ENCODE measurements around the gene RNF34.

Gene RNF34

DNA sequence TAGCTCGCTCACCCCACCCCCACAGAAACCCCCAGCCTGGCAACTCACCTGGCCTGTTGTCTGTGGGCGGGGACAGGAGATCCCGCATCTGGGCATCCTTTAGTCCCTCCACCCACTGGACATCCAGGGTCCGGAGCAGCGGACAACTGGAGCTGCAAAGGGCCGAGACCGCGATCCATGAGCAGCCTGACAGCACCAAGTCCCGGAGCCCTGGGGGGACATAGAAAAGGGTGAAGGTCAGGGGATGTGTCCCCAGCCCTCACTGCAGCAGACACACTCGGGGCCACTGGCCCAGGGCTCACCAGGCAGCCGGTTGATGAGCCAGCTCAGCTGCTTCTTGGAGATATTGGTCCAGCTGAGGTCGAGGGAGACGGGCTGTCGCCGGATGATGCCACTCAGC lies 40.9 kb downstream of the RNF34 start:
- no peak for DNase-seq

DNA sequence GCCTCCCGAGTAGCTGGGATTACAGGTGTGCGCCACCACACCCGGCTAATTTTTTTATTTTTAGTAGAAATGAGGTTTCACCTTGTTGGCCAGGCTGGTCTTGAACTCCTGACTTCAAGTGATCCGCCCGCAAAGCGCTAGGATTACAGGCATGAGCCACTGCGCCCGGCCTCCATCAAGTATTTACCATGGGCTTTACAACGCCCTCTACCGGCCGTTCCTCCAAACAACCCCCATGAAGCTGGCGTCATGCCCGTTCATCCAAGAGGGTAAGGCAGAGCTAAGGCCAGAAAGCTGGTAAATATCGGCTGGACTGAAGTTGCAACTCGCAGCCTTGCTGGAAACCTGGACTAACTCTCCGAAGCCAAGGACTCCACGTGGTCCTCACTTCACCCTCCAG lies 41.6 kb downstream of the RNF34 start:
- no peak for DNase-seq

DNA sequence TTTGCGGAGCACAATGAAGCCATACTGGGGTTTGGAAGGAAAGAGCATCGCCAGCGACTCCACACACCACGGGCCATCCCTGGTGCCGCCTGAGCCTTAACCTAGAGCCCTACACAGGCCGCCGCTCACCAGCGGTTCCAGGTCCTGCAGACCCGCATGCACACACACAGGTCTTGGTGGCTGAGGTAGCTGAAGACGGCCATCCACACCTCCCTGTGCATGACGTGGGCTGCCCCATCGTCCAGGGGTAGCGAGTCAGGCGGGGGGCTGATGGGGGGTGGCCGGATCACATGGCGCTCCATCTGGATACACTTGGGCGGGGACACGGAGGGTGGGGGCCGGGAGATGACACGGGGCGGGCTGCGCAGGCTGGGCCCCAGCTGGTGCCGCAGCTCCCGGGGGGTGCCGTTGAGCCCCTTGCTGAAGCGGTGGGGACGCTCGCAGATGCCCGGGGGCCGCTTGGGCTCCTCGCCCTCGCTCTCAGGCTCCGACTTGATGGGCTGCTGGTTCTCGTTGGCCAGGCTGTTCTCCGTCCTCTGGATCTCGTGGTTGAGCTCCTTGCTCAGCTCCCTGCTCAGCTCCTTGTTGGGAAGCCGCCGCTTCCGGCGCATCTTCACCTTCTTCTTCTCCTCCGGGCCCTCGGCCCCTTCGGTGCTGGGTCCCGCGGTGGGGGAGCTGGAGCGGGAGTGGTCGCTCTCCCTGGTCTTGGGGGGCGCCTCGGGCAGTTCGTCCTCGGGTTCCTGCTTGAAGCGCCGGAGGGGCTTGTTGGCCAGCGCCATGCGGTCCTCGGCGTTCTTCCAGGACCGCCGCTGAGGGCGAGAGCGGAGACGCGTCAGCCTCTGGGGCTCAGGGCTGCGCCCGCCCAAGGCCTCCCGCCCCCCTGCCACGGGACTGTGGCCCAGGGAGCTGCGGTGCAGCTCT lies 42.4 kb downstream of the RNF34 start:
- no peak for DNase-seq

DNA sequence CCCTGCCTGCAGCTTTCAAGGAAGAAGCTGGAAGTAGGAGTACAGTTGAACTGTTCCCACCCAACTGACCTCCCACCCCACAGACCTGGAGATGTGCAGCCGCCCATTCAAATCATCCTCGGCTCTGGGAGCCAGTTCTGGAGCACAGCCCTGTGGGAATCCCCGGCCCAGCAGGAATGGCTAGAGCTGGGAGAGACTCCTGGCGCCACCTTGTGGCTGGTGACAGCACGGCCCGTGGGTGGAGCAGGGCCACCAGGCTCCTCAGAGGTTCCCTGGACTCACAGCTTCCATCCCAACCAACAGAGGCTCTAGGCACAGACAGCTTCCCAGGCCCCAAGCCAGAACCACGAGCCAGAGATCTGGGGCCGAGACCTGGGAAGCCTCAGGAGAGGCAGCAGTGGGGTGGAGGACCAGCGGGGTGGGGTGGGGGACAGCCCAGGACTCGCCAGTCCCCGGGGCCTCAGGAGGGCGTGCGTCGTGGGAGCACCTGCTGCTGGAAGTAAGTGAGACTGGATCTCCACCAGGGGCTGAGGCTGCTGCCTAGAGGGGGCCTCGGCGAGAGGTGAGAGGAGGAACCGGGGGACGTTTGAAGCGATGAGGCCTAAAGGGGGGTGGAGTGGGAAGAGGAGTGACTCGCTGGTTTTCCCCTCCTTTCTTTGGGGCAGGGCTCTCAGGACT lies 43.4 kb downstream of the RNF34 start:
- peak; percentile 87 for DNase-seq

DNA sequence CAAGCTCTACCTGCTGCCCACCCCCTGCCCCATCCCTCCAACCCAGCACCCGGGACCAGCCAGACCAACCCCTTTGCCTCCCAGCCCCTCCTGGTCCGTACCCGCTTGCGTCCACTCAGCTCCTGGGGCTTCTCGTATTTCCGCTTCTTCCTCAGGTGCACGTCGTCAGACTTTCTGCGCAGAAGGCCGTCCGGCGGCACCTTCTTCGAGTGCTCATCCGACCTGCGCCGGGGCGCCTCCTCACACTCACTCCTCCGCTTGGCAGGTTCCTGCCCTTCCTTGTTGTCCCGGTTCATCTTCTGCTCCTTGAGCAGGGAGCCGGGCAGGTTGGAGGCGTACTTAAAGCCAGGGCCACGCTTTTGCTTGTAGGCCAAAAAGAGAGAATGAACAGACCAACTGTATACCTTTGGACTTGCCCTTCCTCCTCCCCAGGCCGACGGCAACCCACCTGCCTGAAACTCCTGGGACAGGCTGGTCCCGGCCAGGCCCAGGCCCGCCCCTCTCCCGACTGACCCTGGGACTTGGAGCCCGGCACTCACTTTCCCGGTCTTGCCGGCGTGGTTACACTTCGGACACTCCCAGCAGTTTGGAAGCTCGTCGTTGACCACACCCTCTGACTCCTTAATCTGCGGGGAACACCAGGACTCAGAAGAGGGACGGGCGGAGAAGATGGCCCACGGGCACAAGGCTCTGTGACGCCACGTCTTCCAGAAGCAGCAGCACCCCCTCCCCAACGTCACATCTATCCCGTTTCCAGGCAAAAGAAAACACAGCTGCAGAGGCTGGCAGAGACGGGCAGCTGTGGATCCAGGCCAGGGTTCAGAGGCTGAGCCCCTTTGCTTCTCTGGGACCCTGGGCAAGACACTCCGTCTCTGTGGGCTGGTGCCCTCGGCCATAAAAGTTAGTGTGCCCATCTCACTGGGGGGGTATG lies 44.3 kb downstream of the RNF34 start:
- DNase-seq, result no peak

DNA sequence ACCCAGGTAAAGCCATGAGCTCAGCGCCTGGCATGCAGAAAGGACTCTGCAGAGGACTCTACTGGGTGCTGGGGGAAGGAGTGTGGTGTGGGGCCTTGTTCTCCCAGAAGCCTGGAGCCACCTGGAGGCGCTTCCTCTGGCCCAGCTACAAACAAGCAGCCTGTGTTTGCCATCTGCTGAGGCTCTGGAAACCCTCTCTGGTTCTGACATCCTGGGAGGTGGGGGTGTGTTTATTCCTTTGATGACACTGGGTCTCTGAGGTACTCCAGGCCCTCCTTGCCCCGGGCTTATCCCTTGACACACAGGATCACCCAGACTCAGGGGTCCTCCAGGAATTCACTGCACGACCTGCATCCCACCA lies 44.9 kb downstream of the RNF34 start:
- DNase-seq, result no peak

DNA sequence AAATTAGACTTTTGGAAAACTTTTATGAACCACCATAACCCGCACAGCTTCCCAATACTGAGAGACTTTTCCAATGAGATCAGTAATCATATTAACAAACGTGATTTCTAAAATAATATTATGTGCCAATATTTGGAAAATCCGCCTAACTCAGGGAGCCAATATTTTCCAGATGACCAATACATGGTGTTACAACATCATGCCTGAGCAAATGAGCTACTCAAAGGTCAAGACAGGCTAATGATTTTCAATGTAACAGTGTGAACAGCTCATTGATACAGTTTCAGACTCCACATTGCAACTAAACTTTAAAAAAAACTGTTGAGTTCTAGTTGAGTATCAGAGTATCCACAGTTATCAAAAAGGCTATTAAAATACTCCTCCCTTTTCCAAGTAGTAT lies 46.8 kb downstream of the RNF34 start:
- DNase-seq, result no peak

DNA sequence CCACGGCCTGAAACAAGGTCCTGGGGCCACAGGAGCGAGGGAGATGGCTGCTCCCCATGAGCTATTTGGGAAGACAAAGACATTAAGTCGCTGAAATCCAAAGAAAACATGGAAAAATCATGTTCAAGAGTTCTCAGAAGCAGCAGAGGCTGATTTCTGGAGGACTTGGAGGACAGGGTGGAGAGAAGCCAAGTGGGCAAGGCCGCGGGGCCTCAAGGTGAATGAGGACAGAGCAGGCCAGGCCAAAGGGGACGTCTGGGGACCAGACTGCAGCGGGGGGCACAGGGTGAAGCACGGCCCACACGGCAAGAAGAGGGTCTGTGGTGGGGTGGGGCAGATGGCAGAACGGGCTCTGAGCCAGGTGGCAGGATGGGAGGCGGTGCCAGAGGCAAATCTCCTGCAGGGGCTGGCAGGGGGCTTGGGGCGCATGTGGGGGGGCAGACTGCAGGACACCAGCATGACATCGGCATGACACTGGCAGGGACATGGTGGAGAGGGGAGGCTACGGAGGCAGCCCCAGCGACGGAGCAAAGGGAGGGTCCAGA lies 48.9 kb downstream of the RNF34 start:
- DNase-seq, result no peak

DNA sequence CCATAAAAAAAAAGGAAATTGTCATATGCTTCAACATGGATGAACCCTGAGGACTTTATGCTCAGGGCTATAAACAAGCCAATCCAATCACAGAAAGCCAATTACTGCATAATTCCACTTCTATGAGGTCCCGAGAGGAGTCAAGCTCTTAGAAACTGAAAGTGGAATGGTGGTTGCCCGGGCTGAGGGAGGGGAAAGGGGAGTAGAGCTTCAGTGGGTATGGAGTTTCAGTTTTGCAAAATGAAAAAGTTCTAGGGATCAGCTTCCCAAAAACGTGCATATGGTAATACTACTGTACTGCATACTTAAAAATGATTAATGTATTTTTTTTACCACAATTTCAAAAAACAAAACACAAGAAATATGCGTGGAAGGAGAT lies 52.0 kb downstream of the RNF34 start:
- no peak for DNase-seq

DNA sequence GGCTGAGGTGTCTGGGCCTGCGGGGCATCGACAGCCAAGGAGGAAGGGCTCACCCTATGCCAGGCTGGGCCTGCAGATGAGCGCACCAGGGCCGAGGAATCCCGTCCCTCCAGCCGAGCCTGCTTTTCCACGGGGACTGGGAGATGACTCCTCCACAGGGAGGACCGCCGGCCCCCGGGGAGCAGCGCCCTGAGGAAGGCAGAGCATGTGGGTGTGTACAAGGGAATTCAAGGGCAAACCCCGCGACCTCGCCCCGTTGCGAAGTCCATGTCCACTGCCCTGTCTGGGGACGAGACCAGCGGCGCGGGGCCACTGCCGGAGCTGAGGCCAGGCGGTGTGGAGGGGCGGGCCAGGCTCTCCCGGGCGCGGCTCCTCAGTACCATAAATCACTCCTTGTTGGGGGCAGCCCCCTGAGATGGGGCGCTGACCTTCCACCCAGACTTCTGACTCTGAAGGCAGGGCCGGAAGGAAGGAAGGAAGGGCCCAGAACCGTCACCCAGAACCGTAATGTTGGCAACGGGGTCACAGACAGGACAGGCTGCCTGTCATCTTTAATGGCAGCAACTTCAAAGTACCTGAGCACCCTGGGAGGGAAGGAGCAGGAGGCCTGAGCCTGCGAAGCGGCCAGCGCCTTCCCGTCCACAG lies 52.5 kb downstream of the RNF34 start:
- peak; percentile 7 for DNase-seq

DNA sequence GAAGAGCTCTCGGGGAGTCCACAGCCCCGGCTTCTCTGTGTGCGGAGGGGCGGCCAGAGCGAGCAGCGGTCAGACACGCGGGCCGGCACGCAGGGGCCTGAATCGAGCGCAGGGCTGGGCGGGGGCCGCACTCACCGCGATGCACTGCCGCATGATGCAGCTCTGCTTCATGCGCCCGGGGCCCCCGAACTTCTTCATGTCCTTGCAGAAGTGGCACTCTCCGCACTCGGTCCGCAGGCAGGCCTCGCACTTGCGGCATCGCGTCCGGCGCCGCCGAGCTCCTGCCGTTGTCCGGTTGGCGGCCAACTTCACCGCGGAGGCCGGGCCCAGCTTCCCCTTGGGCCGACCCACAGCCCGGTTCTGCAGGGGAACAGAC lies 53.1 kb downstream of the RNF34 start:
- no peak for DNase-seq

DNA sequence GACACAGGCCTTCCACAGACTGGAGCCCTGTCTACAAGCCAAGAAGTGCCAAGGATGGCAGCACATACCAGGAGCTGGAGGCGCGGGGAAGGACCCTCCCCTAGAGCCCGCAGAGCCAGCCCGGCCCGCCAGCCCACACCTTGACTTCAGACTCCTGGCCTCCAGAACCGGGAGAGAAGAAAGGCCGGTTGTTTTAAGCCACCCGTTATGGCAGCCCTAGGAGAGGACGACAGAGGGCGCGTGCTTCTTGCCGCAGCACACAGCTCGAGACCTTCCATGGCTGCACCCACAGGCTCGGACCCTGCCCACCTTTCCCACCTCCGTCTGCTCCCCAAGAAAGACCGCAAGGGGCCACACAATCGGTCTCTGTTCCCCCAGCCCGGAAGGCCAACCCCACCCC lies 53.7 kb downstream of the RNF34 start:
- DNase-seq, result no peak

DNA sequence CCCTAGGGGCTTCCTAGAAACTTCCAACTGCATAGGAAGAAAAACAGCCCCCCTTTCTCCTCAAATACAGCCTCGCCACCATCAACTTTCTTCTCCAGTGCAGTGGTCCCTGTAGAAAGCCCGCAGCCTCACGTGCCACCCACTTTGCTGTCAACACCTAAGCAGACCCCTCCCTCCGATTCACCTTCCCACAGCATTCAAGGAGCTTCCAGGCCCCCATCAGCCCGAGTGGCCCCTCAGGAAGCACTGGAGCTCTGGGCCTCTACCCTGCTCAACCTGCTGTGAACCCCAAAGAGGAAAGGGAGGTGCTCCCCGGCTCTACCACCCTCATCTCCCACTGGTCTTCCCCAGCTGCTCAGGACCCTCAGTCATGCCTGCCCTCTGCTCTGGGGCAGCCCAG lies 55.0 kb downstream of the RNF34 start:
- DNase-seq, result no peak

DNA sequence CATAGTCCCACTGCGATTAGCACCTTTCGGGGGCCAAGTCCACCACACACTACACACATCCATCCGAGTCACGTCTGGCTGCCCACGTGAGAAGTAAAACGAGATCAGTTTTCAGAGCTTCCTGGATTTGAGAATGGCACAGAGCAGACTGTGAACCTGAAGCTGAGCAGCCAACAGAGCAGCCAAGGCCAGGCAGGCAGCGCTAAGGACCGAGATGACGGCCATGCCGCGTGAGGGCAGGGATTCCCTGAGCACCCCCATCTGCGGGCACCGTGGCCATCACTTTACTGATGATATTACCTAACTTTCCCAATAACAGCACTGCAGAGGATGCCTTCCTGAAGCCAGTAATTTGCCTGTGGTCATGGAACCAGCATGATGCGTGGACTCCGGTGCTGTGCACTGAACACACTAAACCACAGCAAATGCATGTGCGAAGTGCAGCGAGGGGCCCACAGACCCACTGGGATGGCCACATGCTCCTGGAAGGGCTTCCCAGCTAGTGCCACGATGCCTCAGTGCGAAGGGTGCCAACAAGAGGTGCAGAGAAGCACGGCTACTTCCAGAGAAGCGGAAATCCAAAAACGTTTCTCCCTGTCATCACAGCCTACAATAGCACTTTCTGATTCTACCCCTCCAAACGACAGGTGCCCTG lies 56.0 kb downstream of the RNF34 start:
- DNase-seq, result no peak

DNA sequence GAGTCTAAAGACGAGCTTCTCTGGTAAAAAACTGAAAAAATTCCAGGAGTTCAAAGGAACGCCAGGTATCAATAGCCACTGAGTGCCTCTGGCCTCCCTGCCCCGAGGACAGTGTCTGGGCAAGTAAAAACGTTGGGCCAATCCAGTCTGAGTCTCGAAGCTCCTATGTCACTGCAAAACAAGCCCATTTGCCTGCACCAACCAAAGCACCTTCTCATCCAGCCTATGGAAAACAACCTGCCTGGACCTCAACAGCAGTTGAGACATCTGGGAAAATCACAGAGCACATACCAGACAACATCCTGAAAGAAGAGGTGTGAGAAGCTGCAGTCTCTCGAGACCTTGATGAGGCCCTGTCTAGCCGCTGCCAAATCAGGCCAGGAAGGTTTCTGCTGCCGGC lies 56.6 kb downstream of the RNF34 start:
- no peak for DNase-seq

DNA sequence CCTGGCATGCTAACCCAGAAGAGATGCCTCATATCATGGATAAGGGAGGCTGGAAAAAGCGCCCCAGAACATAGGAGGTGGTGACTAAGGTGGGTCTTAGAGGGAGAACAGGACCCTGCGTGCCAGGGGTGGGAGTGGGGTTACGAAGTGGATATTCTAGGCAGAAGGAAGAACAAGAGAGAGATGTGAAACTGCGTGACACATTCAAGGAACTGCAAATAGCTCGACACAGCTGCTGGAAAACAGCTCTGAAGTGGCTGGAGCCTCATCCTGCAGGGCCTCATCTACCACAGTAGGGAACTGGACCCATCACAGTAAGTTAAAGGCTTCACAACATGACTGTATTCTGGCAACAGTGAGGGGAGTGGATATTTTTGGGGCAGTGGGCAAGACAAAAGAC lies 61.1 kb downstream of the RNF34 start:
- DNase-seq, result no peak

DNA sequence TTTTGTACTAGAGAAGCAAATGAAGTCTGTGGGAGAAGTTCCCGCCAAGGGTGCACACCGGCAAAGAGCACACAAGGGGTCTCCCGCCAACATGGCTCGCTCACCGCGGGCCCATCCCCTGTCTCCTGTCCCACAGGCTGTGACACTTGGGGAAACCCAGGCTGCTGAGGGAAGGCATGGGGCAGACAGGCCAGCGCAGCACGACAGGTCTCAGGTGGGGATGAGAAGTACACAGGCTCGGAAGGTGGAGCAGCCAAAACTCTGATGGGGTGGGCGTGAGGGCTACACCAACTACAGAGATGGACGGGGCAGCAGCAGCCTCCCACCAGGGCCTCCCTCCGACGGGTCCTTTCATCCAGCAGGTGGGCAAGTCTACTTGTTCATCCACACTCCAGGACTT lies 64.4 kb downstream of the RNF34 start:
- no peak for DNase-seq

DNA sequence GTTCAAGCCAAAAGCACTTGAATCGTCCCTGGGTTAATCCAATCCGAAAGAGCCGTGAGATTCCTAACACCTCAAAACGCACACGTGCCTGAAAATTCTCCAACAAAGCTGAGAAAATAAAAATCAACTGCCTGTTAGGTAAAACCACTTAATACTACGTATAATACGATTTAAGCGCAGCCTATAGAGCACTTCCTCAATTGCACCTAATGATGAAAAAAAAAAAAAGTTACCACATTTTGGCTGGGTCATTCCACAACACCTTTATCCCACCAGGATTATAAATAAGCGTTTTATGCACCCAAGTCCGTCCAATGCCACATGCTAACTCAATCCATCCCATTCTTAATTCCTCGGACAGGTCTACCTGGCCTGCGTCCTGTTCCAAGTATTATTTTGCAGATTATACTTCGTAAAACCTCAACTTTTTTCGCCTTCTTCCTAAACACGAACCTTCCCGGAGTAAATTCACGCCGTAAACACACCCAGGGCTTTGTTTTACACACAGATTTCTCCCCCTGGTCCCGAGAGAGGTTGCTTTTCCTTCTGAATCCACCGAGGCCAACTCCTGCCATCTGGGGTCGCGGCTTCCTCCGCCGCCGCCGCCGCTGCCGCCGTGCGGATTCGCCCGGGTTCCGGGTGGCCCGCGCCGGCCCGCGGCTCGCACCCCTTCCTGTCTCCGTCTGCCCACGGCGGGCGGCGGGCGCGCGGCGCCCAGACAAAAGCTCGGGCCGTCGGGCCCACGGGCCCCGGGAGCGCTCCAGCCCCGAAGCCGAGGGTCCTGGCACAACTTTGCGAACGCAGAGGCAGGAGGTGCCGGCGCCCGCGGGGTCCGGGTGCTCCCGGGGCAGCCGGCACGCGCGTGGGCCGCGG lies 66.2 kb downstream of the RNF34 start:
- peak; percentile 62 for DNase-seq

DNA sequence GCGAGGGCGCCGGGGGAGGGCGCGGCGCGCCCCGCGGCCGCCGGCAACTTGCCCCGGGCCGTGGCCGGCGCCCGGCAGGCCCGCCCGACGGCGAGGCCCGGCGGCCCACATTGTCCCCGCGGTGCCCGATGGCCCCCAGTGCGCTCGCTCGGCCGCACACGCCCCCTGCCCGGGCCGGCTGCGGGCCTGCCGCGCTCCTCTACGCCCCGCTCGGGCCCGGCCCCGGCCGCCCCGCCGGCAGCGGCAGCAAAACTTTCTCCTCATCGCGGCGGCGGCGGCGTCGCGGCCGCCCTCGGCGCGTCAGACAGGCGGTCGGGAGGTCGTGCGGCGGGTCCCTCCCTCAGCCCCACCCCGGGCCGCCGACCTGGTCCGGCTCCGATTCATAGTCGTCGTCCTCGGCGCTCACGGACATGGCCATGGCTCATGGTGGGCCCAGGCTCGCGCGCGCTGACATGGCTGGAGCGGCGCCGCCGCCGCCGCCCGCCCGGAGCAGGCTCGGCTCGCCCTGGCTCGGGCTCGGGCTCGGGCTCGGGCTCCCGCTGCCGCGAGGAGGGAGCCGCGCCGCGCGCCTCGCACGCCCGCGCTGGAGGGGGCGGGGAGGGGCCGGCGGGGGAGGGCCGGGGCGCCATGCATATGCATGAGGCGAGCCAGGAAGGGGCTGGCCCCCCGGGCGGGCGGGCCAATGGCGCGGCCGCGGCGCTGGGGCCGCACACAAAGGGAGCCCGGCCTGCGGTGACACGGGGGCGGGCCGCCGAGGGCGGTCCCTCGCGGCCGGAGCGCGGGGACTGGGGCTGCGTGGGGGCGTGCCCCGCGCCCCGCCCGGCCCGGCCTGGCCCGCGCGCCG lies 67.1 kb downstream of the RNF34 start:
- peak; percentile 93 for DNase-seq

Data from eye (tissue), 1 donor.